ENCODE results near the gene ZNF646. TPM values are rescaled to one million over a fixed set of nuclear protein-coding genes. Genes with fewer than 3 reads are reported as not detected.

Gene ZNF646
- total RNA-seq, 1 donor from 2014 or later: 5.5 TPM

DNA sequence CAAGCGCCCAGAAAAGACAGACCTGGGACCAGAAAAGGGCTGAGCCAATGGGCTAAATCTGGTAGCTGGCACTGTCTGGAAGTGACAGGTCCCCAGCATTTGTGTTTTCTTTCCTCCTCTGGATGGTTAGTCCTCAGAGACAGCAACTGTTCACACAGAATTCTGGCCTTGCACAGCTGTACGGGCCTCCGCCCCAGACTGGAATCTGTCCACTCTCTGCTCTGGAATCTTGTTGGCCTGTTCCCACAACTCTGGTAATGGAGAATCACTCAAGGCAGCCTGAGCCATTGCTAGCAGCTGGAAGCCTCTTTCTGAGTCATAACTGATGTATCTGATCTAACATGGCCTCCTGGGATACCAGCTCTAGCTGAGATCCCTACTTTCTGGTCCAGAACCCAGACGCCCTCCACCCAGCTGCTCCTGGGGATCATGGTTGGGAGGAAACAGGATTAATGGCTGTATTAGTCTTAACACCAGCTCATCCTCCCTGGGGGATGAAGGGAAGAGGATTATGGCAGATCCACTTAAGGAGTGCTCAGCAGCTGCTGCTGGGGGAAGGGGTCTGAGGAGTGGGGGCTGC, 9.2 kb upstream of the ZNF646 start:
- peak; percentile 97 for DNase-seq (ENCODE audit: low spot score)

DNA sequence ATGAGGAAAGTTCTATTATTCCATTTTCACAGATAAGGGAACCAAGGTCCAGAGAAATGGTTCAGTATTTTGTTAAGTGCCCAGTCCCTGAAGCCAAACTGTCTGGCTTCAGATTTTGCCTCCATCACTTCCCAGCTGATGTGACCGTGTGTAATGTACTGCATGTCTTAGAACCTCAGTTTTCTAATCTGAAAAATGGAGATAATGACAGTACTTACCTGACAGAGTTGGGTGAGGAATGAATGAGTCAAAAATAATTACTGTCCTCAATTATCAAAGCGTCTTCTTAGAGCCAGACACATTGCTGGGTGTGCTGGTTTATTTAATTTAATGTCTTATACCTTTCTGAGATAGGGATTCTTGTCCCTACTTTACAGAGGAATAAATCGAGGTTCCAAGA, 6.9 kb upstream of the ZNF646 start:
- DNase-seq (ENCODE audit: low spot score): no peak

DNA sequence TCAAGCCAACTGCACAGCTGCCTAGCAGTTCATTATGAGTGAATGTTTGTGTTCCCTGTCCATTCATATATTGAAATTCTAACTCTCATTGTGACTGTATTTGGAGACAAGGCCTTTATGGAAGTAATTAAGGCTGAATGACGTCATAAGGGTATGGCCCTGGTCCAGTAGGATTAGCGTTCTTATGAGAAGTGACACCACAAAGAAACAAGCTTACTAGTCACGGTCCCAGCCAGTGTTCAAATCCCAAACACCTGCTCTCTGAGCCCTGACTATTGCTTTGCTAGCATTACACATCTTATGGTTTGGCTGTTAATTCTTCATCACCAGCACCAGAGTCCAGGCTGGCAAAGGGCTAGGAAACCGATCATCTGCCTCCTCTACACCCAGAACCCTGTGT, 2.4 kb upstream of the ZNF646 start:
- no peak for DNase-seq (ENCODE audit: low spot score)

DNA sequence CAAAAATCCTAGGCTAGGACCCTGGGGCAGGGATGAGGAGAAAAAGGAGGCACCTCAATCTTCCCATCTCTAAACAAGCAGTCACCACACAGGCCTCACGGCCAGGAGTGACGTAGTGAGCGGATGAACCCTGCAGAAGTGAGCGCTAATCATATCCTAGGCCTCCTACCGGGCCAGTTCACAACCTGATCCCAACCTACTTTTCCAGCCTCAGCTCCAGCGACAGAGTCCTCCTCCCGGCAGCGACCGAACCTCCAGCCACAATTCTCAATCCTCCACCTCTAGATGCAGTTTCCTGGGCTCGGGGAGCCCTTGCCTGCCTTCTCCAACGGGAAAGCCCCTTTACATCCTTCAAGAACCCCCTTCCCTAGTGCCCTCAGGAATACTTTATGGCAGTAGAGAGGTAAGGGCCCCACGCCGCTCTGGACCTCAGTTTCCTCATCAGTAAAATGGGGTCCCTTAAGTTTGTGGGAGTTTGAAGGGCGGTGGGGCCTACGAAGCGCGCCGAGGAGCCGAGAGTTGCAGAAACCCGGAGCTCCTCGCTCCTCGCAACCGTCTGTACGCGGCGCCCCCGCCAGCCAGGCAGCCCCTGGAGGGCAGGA, 1.6 kb upstream of the ZNF646 start:
- peak; percentile 28 for DNase-seq (ENCODE audit: low spot score)

DNA sequence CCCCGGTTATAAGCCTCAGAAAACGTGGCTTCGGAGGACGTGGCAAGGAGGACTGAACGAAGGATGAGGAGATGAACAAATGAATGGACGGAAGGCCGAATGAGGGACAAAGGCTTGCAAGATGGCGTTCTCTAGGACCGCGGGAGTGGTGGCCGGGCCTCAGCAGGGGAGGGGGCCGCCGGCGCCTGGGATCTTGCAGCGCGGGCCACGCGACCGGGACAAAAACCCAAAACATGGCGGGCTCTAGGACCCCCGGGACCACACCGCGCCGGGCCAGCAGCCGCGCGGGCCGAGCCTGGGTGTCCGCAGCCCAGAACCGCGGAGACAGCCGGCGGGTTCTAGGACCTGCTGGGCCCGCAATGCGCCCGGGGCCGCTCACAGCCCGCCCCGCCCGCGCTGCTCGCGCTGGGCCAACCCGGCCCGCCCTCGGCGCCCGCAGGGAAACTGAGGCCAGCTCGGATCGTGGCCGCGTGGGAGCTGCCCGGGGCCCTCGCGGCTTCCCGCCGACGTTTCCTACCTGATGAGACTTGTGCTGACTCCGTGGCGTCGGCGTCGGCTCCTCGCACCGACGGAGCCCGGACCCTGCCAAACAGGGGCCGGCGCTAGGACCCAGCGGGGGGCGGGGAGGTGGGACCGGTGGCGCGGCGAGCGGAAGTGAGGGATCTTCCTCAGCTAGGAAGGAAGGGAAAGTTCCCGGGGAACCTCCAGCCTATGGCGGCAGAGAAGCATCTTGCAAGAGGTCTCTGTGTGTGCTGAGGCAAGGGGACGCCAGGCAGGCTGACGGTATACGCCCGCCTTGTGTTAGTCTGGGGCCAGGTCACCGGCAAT, 866 bp upstream of the ZNF646 start:
- DNase-seq (ENCODE audit: low spot score): peak; percentile 96

DNA sequence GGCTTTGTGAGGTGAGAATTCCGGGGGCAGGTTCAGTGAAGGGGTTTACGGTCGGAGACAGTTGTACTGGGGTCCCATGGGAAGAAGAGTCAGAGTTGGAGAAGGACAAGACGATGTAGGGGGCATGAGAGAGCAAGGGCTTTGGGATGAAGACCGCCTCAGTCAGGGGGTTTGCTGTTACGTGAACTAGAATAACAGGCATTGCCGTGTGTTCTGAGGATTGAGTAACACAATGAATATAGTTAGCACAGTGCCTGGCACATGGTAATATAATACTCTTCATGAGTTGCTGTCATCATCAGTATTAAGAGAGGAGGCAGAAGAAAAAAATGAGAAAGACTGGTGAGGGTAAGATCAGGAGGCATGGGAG, 577 bp downstream of the ZNF646 start:
- DNase-seq (ENCODE audit: low spot score): no peak

DNA sequence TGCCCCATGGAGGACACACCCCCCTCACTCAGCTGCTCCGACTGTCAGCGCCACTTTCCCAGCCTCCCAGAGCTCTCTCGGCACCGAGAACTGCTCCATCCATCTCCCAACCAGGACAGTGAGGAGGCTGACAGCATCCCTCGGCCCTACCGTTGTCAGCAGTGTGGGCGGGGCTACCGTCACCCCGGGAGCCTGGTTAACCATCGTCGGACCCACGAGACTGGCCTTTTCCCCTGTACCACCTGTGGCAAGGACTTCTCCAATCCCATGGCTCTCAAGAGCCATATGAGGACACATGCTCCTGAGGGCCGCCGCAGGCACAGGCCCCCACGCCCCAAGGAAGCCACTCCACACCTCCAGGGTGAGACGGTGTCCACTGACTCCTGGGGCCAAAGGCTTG, 2.1 kb downstream of the ZNF646 start:
- DNase-seq (ENCODE audit: low spot score): no peak

DNA sequence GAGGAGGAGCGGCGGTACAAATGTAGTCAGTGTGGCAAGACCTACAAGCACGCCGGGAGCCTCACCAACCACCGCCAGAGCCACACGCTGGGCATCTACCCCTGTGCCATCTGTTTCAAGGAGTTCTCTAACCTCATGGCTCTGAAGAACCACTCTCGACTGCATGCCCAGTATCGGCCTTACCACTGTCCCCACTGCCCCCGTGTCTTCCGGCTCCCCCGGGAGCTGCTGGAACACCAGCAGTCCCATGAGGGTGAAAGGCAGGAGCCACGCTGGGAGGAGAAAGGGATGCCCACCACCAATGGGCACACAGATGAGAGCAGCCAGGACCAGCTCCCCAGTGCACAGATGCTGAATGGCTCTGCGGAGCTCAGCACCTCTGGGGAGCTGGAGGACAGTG, 2.8 kb downstream of the ZNF646 start:
- no peak for DNase-seq (ENCODE audit: low spot score)

DNA sequence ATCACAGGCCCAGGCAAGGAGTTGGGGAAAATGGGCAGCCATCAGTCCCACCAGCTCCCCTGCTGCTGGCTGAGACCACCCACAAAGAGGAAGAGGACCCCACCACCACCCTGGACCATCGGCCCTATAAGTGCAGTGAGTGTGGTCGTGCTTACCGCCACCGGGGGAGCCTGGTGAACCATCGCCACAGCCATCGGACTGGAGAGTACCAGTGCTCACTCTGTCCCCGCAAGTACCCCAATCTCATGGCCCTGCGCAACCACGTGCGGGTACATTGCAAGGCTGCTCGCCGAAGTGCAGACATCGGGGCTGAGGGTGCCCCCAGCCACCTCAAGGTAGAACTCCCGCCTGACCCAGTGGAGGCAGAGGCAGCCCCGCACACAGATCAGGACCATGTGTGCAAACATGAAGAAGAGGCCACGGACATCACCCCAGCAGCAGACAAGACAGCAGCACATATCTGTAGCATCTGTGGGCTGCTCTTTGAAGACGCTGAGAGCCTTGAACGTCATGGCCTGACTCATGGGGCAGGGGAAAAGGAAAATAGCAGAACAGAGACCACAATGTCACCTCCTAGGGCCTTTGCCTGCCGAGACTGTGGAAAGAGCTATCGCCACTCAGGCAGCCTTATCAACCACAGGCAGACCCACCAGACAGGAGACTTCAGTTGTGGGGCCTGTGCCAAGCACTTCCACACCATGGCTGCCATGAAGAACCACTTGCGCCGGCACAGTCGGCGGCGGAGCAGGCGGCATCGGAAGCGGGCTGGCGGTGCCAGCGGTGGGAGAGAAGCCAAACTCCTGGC, 3.6 kb downstream of the ZNF646 start:
- no peak for DNase-seq (ENCODE audit: low spot score)

DNA sequence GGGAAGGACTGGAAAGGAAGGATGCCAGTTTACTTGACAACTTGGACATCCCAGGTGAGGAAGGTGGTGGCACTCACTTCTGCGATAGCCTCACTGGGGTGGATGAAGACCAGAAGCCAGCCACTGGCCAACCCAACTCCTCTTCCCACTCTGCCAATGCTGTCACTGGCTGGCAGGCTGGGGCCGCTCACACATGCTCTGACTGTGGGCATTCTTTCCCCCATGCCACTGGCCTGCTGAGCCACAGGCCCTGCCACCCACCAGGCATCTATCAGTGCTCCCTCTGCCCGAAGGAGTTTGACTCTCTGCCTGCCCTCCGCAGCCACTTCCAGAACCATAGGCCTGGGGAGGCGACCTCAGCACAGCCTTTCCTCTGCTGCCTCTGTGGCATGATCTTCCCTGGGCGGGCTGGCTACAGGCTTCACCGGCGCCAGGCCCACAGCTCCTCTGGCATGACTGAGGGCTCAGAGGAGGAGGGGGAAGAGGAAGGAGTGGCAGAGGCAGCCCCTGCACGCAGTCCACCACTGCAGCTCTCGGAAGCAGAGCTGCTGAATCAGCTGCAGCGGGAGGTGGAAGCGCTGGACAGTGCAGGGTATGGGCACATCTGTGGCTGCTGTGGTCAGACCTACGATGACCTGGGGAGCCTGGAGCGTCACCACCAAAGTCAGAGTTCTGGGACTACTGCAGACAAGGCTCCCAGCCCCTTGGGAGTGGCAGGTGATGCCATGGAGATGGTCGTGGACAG, 4.5 kb downstream of the ZNF646 start:
- DNase-seq (ENCODE audit: low spot score): no peak

DNA sequence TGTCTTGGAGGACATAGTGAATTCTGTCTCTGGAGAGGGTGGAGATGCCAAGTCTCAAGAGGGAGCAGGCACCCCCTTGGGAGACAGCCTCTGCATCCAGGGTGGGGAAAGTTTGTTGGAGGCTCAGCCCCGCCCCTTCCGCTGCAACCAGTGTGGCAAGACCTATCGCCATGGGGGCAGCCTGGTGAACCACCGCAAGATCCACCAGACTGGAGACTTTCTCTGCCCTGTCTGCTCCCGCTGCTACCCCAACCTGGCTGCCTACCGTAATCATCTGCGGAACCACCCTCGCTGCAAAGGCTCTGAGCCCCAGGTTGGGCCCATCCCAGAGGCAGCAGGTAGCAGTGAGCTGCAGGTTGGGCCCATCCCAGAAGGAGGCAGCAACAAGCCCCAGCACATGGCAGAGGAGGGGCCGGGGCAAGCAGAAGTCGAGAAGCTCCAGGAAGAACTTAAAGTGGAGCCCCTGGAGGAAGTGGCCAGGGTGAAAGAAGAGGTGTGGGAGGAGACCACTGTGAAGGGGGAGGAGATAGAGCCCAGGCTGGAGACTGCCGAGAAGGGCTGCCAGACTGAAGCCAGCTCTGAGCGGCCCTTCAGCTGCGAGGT, 5.2 kb downstream of the ZNF646 start:
- DNase-seq (ENCODE audit: low spot score): no peak

DNA sequence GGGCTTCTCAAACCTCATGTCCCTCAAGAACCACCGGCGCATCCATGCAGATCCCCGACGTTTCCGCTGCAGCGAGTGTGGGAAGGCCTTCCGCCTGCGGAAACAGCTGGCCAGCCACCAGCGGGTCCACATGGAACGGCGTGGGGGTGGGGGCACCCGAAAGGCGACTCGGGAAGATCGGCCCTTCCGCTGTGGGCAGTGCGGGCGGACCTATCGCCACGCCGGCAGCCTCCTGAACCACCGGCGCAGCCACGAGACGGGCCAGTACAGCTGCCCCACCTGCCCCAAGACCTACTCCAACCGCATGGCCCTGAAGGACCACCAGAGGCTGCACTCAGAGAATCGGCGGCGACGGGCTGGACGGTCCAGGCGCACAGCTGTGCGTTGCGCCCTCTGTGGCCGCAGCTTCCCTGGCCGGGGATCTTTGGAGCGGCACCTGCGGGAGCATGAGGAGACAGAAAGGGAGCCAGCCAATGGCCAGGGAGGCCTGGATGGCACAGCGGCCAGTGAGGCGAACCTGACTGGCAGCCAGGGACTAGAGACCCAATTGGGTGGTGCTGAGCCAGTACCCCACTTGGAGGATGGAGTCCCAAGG, 5.9 kb downstream of the ZNF646 start:
- DNase-seq (ENCODE audit: low spot score): no peak

DNA sequence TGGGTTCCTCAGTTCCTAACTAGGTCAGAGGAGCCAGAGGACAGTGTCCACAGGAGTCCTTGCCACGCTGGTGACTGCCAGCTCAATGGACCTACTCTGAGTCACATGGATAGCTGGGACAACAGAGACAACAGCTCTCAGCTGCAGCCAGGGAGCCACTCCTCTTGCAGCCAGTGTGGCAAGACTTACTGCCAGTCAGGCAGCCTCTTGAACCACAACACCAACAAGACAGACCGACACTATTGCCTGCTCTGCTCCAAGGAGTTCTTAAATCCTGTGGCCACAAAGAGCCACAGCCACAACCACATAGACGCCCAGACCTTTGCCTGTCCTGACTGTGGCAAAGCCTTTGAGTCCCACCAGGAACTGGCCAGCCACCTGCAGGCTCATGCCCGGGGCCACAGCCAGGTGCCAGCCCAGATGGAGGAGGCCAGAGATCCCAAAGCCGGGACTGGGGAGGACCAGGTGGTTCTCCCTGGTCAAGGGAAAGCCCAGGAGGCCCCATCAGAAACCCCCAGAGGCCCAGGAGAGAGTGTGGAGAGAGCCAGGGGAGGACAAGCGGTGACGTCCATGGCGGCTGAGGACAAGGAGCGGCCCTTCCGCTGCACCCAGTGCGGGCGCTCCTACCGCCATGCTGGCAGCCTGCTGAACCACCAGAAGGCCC, 6.7 kb downstream of the ZNF646 start:
- no peak for DNase-seq (ENCODE audit: low spot score)

DNA sequence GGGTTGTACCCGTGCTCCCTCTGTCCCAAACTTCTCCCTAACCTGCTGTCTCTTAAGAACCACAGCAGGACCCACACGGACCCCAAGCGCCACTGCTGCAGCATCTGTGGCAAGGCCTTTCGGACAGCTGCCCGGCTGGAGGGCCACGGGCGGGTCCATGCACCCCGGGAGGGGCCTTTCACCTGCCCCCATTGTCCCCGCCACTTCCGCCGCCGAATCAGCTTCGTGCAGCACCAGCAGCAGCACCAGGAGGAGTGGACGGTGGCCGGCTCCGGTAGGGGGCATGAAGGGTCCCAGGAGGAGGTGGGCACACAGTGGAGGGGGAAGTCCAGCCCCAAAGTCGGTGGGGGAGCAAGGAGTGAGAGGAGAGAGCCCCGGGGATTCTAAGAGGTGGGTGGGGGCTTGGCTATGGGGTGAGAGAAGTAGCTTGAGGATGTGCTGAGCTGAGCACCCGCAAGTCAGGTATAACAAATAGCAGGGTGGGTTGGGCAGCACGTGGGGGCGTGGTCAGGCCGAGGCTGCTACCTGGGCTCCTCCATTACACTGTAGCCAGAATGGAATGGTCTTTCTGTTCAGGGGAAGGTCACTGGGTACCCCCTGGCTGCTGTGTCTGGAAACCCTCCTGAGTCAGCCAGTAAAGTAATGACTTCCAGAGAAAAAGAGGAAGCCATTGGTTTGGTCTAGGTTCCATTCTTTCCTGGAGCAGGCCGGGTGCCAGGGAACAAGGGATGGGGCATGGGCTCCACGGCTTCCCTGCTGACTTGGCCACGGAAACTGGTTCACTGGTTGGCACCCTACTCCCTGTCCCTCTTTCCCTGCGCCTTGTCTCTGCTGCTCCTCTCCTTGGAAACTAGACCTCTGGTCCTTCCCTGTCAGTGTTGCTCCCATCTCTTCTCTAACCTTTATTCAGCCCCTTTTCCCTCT, 7.5 kb downstream of the ZNF646 start:
- no peak for DNase-seq (ENCODE audit: low spot score)

DNA sequence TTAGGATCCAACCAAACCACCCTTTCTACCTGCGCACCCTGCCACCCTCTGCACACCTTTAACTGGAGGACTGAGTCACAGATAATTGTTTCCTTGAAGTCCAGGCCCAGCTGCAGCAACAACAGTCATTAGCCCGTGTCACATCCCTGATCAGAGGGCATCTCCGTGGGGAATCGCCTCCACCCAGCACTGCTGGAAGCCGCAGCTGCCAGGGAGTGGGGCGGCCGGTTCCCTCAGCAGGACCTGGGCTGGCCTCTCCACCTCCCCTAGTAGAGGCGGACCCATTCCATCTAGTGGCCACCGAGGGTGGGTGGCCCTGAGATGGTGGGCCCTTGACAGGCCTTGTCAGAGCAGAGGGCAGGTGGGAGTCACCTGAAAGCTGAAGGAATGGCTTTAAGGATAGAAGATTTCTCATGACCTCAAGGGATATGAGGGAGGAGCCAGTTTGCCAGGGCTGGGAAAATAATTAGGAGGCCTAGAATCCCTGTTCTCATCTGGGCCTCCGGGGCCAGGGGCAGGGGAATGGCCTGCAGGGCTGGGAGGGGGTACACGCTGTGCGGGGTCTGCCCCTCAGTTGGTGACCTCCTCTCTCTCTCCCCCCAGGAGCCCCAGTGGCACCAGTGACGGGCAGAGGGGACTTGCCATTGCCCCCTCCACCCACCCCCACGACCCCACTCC, 8.3 kb downstream of the ZNF646 start:
- no peak for DNase-seq (ENCODE audit: low spot score)

DNA sequence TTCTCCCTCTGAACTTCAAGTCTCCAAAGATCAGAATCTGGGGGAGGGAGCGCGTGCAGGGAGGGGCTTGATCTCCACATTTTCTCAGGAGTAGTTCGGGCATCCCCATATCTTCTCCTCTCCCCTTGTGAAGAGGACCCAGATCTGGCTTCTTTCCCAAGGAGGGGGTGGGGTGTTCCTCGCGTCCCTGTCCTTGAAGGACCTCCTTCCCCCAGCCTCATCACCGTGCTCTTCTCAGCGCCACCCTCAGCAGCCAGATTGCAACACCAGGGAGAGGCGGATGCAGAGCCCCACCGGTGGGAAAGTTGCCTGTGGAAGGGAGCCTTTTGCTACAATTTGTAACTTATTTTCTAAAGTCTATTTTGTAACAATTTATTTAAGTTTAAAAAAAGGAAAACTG, 8.9 kb downstream of the ZNF646 start:
- DNase-seq (ENCODE audit: low spot score): no peak

DNA sequence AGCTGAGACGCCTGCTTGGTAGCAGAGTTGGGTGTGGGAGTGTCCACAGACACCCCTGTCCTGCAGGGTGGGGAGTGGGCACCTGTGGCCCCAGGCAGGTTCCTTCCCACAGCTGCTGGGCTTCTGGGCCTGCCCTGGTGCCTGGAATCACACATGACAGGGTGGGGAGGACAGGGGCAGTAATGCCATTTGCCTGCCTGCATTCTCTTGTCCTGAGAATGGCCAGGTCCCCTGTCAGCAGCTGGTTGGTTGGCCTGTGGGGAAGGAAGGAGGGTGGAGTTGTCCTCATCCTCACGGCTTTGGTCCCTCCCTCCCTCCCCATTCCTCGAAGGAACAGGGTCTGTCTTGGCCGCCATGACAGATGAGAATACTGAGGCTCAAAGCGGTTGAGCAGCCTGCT, 9.3 kb downstream of the ZNF646 start:
- DNase-seq (ENCODE audit: low spot score): no peak

DNA sequence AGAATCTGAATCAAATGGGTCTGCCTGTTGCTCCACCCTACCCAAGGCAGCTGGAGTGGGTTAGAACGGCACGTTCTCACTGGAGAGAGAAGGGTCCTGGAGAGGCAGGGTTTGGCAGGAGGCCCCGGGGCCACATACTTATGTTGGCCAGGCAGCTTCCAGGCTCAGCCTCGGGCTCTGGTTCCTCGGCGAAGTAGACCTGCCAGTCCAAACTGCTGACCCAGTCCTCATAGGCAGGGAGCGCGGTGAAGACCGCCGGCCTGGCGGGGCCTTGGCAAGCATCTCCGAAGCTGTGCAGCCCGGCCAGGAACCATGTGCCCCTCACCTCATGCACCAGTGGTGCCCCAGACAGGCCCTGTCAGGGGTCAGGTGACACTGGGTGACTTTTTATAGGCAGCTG, 9.8 kb downstream of the ZNF646 start:
- DNase-seq (ENCODE audit: low spot score): no peak

All from umbilical cord (tissue), 2 donors.